Hematopoietic multipotent progenitor cell treated with erythropoietin and hydrocortisone succinate and interleukin-3 and kit ligand, for 4 days (in vitro differentiated cells): ENCODE results near the gene ACVR2A.

ENCODE experiments used
- DNase-seq: peaks from one replicate; pipeline ENCODE4 v3.0.0-alpha.2; 2015

Gene ACVR2A

GRCh38 chr2:147927053-147927588 is 82.3 kb downstream of the ACVR2A start:
- no peak for DNase-seq

GRCh38 chr2:147933931-147934330 is 89.1 kb downstream of the ACVR2A start:
- DNase-seq: no peak

DNA sequence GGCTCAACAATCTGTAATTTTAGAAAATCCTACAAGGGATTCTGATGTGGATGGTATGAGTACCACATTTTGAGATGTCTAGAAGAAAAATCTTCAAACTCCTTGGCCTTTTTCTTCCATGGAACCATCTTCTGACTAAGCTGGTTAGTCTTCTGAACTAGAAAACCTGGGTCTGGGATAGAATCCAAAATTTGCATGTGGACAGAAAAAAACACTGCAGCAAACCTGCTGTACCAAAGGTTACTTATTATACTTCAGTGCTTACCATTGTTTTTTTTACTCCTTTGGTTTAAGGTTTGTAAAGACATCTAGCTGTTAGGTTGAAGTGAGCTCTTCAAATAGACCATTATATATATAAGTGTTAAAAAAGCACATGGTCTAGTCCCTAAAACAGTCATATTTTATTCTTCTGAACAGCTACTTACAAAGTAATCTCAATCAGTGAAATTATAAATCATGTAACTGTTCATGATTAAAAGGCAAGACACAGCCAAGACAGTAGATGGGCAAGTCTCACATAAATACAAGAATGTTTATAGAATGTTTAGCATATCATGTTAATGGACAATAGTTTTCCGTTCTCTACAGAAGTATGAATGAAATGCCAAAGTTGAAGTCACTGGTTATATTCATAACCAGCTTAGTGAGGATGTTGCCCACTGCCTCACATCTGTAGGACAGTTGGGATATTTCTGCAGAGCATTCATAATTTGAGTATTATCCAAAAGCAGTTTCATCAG is 90.2 kb downstream of the ACVR2A start:
- DNase-seq: no peak

GRCh38 chr2:147937744-147938349 is 93.0 kb downstream of the ACVR2A start:
- peak; percentile 66 for DNase-seq

GRCh38 chr2:147939313-147939712 is 94.5 kb downstream of the ACVR2A start:
- no peak for DNase-seq

GRCh38 chr2:147945660-147946059 is 100.8 kb downstream of the ACVR2A start:
- peak; percentile 27 for DNase-seq

DNA sequence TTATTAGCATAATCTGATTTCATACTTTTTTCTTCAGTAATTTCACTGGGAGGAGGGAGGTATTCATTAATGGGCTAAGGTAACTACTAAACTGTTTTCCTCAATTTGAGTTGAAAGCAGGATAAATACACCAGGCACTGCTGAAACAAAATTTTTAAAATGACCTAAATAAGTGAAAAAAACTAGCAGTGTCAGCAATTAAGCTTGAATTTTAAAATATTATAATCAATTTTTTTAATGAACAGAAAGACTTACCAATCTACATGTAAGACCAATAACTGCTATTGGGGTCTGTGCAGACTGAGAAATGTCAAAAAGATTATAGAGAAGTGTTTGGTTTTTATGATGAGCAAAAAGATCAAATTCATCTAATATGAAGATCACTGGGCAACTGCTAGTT is 107.3 kb downstream of the ACVR2A start:
- no peak for DNase-seq

DNA sequence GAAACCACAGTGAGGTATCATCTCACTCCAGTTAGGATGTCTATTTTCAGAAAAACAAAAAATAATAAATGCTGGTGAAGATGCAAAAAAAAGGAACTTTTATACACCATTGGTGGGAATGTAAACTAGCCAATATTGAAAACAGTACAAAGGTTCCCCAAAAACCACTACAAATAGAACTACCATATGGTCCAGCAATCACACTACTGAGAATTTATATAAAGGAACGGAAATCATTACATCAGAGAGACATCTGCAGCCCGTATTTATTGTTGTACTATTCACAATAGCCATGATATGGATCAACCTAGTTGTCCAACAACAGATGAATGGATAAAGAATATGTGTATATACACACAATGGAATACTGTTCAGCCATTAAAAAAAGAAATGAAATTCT is 123.7 kb downstream of the ACVR2A start:
- no peak for DNase-seq

DNA sequence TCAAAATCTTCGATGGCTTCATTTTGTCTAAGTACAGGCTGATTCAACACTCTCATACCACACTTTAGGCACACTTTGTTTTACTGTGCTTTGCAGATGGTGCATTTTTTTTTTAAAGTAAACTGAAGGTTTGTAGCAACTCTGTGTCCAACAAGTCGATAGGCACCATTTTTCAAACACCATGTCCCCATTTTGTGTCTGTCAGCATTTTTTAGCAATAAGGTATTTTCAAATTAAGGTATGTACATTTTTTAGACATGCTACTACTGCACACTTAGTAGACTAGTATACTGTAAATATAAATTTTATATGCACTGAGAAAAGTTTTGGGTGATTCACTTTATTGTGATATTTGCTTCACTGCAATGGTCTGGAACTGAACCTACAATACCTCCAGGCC is 131.3 kb downstream of the ACVR2A start:
- no peak for DNase-seq

DNA sequence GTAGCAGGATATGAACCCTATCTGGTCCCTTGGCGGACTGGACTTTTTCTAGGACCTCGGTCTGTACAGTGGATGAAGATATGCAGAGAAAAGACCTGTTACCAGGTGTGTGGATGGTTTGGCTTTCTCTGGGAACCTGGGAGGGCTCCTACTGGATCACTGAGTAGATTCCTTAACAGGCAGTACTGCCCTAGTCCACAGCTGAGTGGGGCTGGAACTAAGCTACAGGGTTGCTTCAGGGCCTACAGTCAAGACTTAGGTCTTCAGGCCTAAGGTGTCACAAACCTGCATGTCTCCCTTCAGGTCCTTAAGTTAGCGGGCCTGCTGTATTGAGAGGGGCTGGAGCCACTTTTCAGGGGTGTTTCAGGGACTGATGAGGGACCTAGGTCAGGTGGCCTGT is 132.8 kb downstream of the ACVR2A start:
- DNase-seq: no peak
